BLaER1 (cell line): Measurements from ENCODE around the gene SPINK6.

Experiments
- H3K27ac ChIP-seq: shearing (Covaris generic); formaldehyde crosslinking; 2 replicates; pipeline ENCODE4 v1.8.1; 2022
- H3K27me3 ChIP-seq: shearing (Covaris generic); formaldehyde crosslinking; 2 replicates; pipeline ENCODE4 v1.8.1; 2022
- H3K36me3 ChIP-seq: shearing (Covaris generic); formaldehyde crosslinking; 2 replicates; pipeline ENCODE4 v1.8.1; 2022
- H3K4me1 ChIP-seq: shearing (Covaris generic); formaldehyde crosslinking; 2 replicates; pipeline ENCODE4 v1.8.1; 2022
- H3K4me2 ChIP-seq: shearing (Covaris generic); formaldehyde crosslinking; 2 replicates; pipeline ENCODE4 v1.8.1; 2022
- H3K4me3 ChIP-seq: shearing (Covaris generic); formaldehyde crosslinking; 2 replicates; pipeline ENCODE4 v1.8.1; 2022
- H3K9ac ChIP-seq: shearing (Covaris generic); formaldehyde crosslinking; 2 replicates; pipeline ENCODE4 v1.8.1; 2022
- H3K9me3 ChIP-seq: shearing (Covaris generic); formaldehyde crosslinking; 2 replicates; pipeline ENCODE4 v1.8.1; 2022
- H4K20me1 ChIP-seq: shearing (Covaris generic); formaldehyde crosslinking; 2 replicates; pipeline ENCODE4 v1.8.1; 2022
- Cebpa-rat ChIP-seq: shearing (Covaris generic); IDR thresholded peaks from 2 replicates; pipeline ENCODE4 v1.8.1; 2022

Gene SPINK6

GRCh38 chr5:148221508-148221907 is 18.7 kb downstream of the SPINK6 start:
- Histone ChIP-seq H3K9ac (no peak overlapping the region), H3K27ac (no peak overlapping the region), H3K4me2 (no peak overlapping the region), H3K36me3 (no peaks in the 10 kb centered on the region), H3K9me3 (no peaks in the 10 kb centered on the region), H3K4me1 (no peaks in the 10 kb centered on the region), H3K4me3 (no peak overlapping the region), H4K20me1 (no peaks in the 10 kb centered on the region), H3K27me3 (no peaks in the 10 kb centered on the region)
- TF ChIP-seq Cebpa-rat, result no peak

GRCh38 chr5:148224117-148224742 is 21.4 kb downstream of the SPINK6 start:
- Histone ChIP-seq H3K9ac (no peak overlapping the region), H3K27ac (no peak overlapping the region), H3K27me3 (no peaks in the 10 kb centered on the region), H3K4me3 (no peak overlapping the region), H3K36me3 (no peaks in the 10 kb centered on the region), H3K9me3 (no peaks in the 10 kb centered on the region), H4K20me1 (no peaks in the 10 kb centered on the region), H3K4me1 (no peaks in the 10 kb centered on the region), H3K4me2 (no peak overlapping the region)
- TF ChIP-seq Cebpa-rat, result no peak

DNA sequence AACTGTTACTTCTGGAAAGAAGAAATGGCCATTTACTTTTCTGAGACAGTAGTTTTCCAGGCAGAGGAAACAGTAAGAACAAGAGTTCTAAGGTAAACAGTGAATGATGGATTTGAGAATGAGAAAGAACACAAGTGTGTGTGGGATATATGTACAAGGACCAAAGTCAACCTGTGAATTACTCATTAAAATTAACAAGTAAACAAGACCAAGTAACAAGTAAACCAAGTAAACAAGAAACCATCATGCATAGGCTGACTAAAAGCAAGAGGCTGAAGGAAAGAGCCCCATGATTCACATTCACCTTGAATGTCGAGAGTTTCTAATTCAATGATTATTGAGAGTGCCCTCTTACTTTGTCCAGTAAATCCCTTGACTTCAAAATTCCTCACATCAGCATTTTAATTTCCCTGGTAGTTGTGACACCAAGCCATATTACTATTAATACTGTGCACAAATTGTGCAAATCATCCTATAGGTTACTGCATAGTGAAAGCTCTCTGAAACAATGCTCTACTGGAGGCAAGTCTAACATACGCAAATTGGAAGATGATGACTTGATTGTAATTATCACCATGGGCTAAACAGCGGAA is 25.6 kb downstream of the SPINK6 start:
- no peak for TF ChIP-seq Cebpa-rat

GRCh38 chr5:148229840-148230239 is 27.0 kb downstream of the SPINK6 start:
- H3K4me3 ChIP-seq, result no peak overlapping the region
- H3K4me2 ChIP-seq, result no peak overlapping the region
- no peak overlapping the region for H3K9ac ChIP-seq

More for the DNA sequence above, 25.6 kb downstream of the SPINK6 start:
- Histone ChIP-seq H3K9me3 (no peaks in the 10 kb centered on the region), H3K27ac (no peak overlapping the region), H3K4me3 (no peak overlapping the region), H3K4me2 (no peak overlapping the region), H4K20me1 (no peaks in the 10 kb centered on the region), H3K4me1 (no peaks in the 10 kb centered on the region), H3K36me3 (no peaks in the 10 kb centered on the region), H3K27me3 (no peaks in the 10 kb centered on the region), H3K9ac (no peak overlapping the region)

DNA sequence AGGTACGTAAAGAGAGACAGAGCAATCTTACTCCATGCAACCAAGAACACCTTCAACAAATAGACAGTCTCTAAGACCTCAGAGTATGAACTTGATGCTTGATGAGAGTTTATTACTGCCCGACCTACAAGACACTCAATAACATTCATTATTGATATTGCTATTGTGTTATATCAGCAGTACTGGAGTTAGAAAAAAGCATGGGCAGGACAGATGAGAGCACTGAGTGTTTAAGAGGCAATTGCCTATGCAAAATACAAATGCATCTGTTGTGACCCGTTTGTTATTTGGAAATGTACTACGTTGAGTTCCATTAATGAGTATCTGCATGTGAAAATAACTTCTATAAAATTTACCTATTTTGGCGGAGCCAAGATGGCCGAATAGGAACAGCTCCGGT is 27.4 kb downstream of the SPINK6 start:
- Histone ChIP-seq H3K27ac (no peak overlapping the region), H3K4me1 (no peaks in the 10 kb centered on the region), H3K4me3 (no peak overlapping the region), H3K9ac (no peak overlapping the region), H3K27me3 (no peaks in the 10 kb centered on the region), H3K36me3 (no peaks in the 10 kb centered on the region), H3K4me2 (no peak overlapping the region), H3K9me3 (no peaks in the 10 kb centered on the region), H4K20me1 (no peaks in the 10 kb centered on the region)
- TF ChIP-seq Cebpa-rat, result no peak

More at GRCh38 chr5:148229840-148230239, 27.0 kb downstream of the SPINK6 start:
- Histone ChIP-seq H4K20me1 (no peaks in the 10 kb centered on the region), H3K36me3 (no peaks in the 10 kb centered on the region), H3K27me3 (no peaks in the 10 kb centered on the region), H3K9me3 (no peaks in the 10 kb centered on the region), H3K4me1 (no peaks in the 10 kb centered on the region), H3K27ac (no peak overlapping the region)
- TF ChIP-seq Cebpa-rat, result no peak

- Histone ChIP-seq H3K27me3 (no peaks in the 10 kb centered on the region), H3K4me2 (no peak overlapping the region), H3K4me3 (no peak overlapping the region), H3K9ac (no peak overlapping the region), H3K4me1 (no peaks in the 10 kb centered on the region), H3K27ac (no peak overlapping the region), H3K36me3 (no peaks in the 10 kb centered on the region), H4K20me1 (no peaks in the 10 kb centered on the region), H3K9me3 (no peaks in the 10 kb centered on the region)
- TF ChIP-seq Cebpa-rat, result no peak
Measured at GRCh38 chr5:148237785-148238417, 35.1 kb downstream of the SPINK6 start.

- H3K27ac ChIP-seq, result no peak within 1 kb of the TSS
- H3K9ac ChIP-seq, result no peak within 1 kb of the TSS
- H3K27me3 ChIP-seq, result no peaks in the 10 kb centered on the region
- H4K20me1 ChIP-seq, result no peaks in the 10 kb centered on the region
- H3K4me2 ChIP-seq, result no peak within 1 kb of the TSS
- TF ChIP-seq Cebpa-rat, result no peak
- no peaks in the 10 kb centered on the region for H3K4me1 ChIP-seq
- H3K9me3 ChIP-seq, result no peaks in the 10 kb centered on the region
- no peak within 1 kb of the TSS for H3K4me3 ChIP-seq
- H3K36me3 ChIP-seq, result no peaks in the 10 kb centered on the region
Measured at GRCh38 chr5:148238418-148238794, 35.6 kb downstream of the SPINK6 start, which contains the start of gene MARCOL. Gene MARCOL, plus strand, starts transcription at chr5:148238525. Its CDS starts 73 bp downstream, at chr5:148238598.

DNA sequence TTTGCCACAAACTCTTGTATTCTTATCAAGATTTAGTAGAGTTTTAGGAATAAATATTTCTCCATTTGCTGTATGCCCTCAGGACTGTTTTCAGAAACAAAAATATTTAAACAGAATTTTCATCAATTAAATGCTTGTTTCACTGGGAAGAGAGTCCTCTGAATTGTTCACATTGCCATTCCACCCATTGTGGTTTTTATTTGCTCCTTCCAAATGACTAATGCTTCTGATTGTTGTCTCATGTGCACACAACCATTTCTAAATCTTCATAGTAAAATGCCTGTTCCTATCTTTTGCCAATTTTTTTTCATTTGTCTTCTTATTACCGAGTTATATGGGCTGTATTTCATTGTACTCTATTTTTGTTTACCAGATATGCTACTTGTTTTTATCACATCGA is 46.1 kb downstream of the SPINK6 start:
- no peak overlapping the region for H3K4me3 ChIP-seq
- H3K4me2 ChIP-seq, result no peak overlapping the region
- TF ChIP-seq Cebpa-rat, result no peak
- H3K27ac ChIP-seq, result no peak overlapping the region
- H3K9me3 ChIP-seq, result no peaks in the 10 kb centered on the region
- H3K36me3 ChIP-seq, result no peaks in the 10 kb centered on the region
- H3K27me3 ChIP-seq, result no peaks in the 10 kb centered on the region
- no peaks in the 10 kb centered on the region for H4K20me1 ChIP-seq
- no peak overlapping the region for H3K9ac ChIP-seq
- no peaks in the 10 kb centered on the region for H3K4me1 ChIP-seq

DNA sequence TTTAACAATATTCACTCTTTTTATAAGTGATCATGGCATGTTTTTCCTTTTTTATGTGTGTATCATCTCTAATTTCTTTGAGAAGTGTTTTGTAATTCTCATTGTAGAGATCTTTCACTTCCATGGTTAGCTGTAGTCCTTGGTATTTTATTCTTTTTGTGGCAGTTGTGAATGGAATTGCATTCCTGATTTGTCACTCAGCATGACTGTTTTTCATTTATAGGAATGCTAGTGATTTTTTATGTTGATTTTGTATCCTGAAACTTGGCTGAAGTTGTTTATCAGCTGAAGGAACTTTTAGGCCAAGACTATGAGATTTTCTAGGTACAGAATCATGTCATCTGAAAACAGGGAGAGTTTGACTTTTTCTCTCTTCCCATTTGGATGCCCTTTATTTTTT is 52.6 kb downstream of the SPINK6 start:
- no peak for TF ChIP-seq Cebpa-rat
- Histone ChIP-seq H3K36me3 (no peaks in the 10 kb centered on the region), H3K4me1 (no peaks in the 10 kb centered on the region), H3K4me3 (no peak overlapping the region), H3K9ac (no peak overlapping the region), H3K4me2 (no peak overlapping the region), H3K27ac (no peak overlapping the region), H4K20me1 (no peaks in the 10 kb centered on the region), H3K9me3 (peaks cover 25% of the 10 kb centered on the region), H3K27me3 (no peaks in the 10 kb centered on the region)

GRCh38 chr5:148259288-148259687 is 56.4 kb downstream of the SPINK6 start:
- Histone ChIP-seq H3K9ac (no peak overlapping the region), H3K36me3 (no peaks in the 10 kb centered on the region), H3K4me2 (no peak overlapping the region), H3K9me3 (peaks cover 25% of the 10 kb centered on the region), H3K4me1 (no peaks in the 10 kb centered on the region), H3K4me3 (no peak overlapping the region), H4K20me1 (no peaks in the 10 kb centered on the region), H3K27ac (no peak overlapping the region), H3K27me3 (no peaks in the 10 kb centered on the region)
- no peak for TF ChIP-seq Cebpa-rat
